HCT116 (cell line): ENCODE results near the gene GFOD1. TPM values are rescaled to one million over a fixed set of nuclear protein-coding genes. Genes with fewer than 3 reads are reported as not detected.

Experiments used
- ATAC-seq: fragments of 200-7000 bp; cut with Tn5 transposase; 2 replicates; pipeline ENCODE4 v1.9.1; 2020; ENCODE audit warnings: mild to moderate bottlenecking, moderate library complexity
- BruUV-seq: library from RNA; stranded (reverse); fragments of 400-500 nt; replicated peaks from 2 replicates; lab custom pipeline; 2021; lab: Mats Ljungman, UMichigan
- CTCF ChIA-PET: fragments of 300-600 bp; sonication (Branson Sonifier 250); formaldehyde crosslinking; loops from one replicate; lab custom pipeline; 2021; ENCODE audit warnings: antibody characterized with exemption; lab: Charles Lee
- POLR2A ChIA-PET: fragments of 300-600, 350-600 bp; sonication (Branson Sonifier 250); formaldehyde crosslinking; loops from one replicate; lab custom pipeline; 2021; ENCODE audit warnings: antibody characterized with exemption; lab: Charles Lee
- RAD21 ChIA-PET, 2 experiments: fragments of 300-600 bp; sonication (Branson Sonifier 250); formaldehyde crosslinking; loops; one replicate each; lab custom pipeline; 2023; ENCODE audit warnings: low total read pairs in 2 of 2; ENCODE audit not compliant: uncharacterized antibody in 2 of 2, unreplicated experiment in 2 of 2, low non-redundant PET in 1 of 2; lab: Charles Lee
- DNase-seq: peaks from one replicate; pipeline ENCODE4 v3.0.0-alpha.2; 2010; ENCODE audit warnings: low read depth, low spot score
- H2AFZ ChIP-seq: fragments of 200-600 bp; shearing (Covaris generic), sonication (generic); 2 replicates; pipeline ENCODE4 v1.6.1; 2017; ENCODE audit warnings: low read depth, mixed run types, mixed read lengths, antibody characterized with exemption, low read length; ENCODE audit not compliant: poor library complexity, severe bottlenecking
- H3K27ac ChIP-seq: 2 replicates; pipeline ENCODE4 v1.5.1; 2012; ENCODE audit warnings: low read depth, low read length
- H3K27me3 ChIP-seq: fragments of 200-600 bp; sonication (generic); 2 replicates; pipeline ENCODE4 v1.6.1; 2016; ENCODE audit warnings: mixed run types, low read length, mixed read lengths; ENCODE audit not compliant: insufficient read depth
- H3K36me3 ChIP-seq, 2 experiments: fragments of 200-500 bp in 1 of 2; fragments of 200-600 bp in 1 of 2; sonication (Bioruptor generic) in 1 of 2; sonication (generic) in 1 of 2; 2 replicates each; pipeline versions ENCODE4 v1.5.1 to v1.6.1; 2014 to 2016; ENCODE audit warnings: low read length in 2 of 2, inconsistent platforms in 1 of 2, mixed read lengths in 1 of 2, mixed run types in 1 of 2; ENCODE audit not compliant: insufficient read depth in 2 of 2, control insufficient read depth in 1 of 2
- H3K4me1 ChIP-seq, 2 experiments: fragments of 200-600 bp in 1 of 2; sonication (generic) in 1 of 2; 2 replicates each; pipeline versions ENCODE4 v1.5.1 to v1.6.1; 2012 to 2017; ENCODE audit warnings: low read length in 2 of 2, inconsistent platforms in 1 of 2, mild to moderate bottlenecking in 1 of 2, mixed read lengths in 1 of 2, mixed run types in 1 of 2, moderate library complexity in 1 of 2; ENCODE audit not compliant: insufficient read depth in 2 of 2, control insufficient read depth in 1 of 2
- H3K4me2 ChIP-seq: fragments of 200-600 bp; sonication (generic); 2 replicates; pipeline ENCODE4 v1.6.1; 2017; ENCODE audit warnings: mixed run types, low read length, mixed read lengths
- H3K4me3 ChIP-seq, 2 experiments: fragments of 200-600 bp in 1 of 2; sonication (generic) in 1 of 2; replicated peaks in 1 of 2; 2 replicates each; pipeline ENCODE4 v1.5.1; 2011 to 2016; ENCODE audit warnings: low read length in 2 of 2, control low read depth in 1 of 2, low read depth in 1 of 2, mild to moderate bottlenecking in 1 of 2, mixed read lengths in 1 of 2, mixed run types in 1 of 2
- H3K79me2 ChIP-seq: fragments of 200-600 bp; sonication (generic); 2 replicates; pipeline ENCODE4 v1.6.1; 2017; ENCODE audit warnings: mild to moderate bottlenecking, mixed run types, low read length, moderate library complexity, mixed read lengths; ENCODE audit not compliant: insufficient read depth
- H3K9ac ChIP-seq: fragments of 200-600 bp; sonication (generic); 2 replicates; pipeline ENCODE4 v1.6.1; 2016; ENCODE audit warnings: low read length, mixed read lengths
- H3K9me2 ChIP-seq: fragments of 200-600 bp; sonication (generic), shearing (Covaris generic); 2 replicates; pipeline ENCODE4 v1.6.1; 2017; ENCODE audit warnings: mixed run types, mild to moderate bottlenecking, moderate library complexity; ENCODE audit not compliant: insufficient read depth
- H3K9me3 ChIP-seq, 2 experiments: fragments of 200-500 bp in 1 of 2; fragments of 200-600 bp in 1 of 2; sonication (Bioruptor generic) in 1 of 2; sonication (generic) in 1 of 2; 2 replicates each; pipeline ENCODE4 v1.6.1; 2014 to 2017; ENCODE audit warnings: low read length in 2 of 2, mixed read lengths in 2 of 2, inconsistent platforms in 1 of 2, low read depth in 1 of 2, mild to moderate bottlenecking in 1 of 2, mixed run types in 1 of 2, moderate library complexity in 1 of 2; ENCODE audit not compliant: control insufficient read depth in 1 of 2, insufficient read depth in 1 of 2
- H4K20me1 ChIP-seq: fragments of 200-600 bp; sonication (generic), shearing (Covaris generic); 2 replicates; pipeline ENCODE4 v1.6.1; 2017; ENCODE audit warnings: mixed run types, mild to moderate bottlenecking, moderate library complexity; ENCODE audit not compliant: insufficient read depth
- CBX3 ChIP-seq: IDR thresholded peaks from 2 replicates; pipeline ENCODE4 v1.6.1; 2012; ENCODE audit warnings: low read depth
- ELF1 ChIP-seq: IDR thresholded peaks from 2 replicates; pipeline ENCODE4 v1.6.1; 2012; ENCODE audit warnings: low read depth, borderline replicate concordance
- JUND ChIP-seq: IDR thresholded peaks from 2 replicates; pipeline ENCODE4 v1.6.1; 2012
- POLR2A ChIP-seq: IDR thresholded peaks from 2 replicates; pipeline ENCODE4 v1.7.0; 2011; ENCODE audit warnings: borderline replicate concordance; ENCODE audit not compliant: insufficient read depth, insufficient read length; ENCODE audit errors: extremely low read depth
- SP1 ChIP-seq: IDR thresholded peaks from 2 replicates; pipeline ENCODE4 v1.6.1; 2012; ENCODE audit warnings: low read depth
- SRF ChIP-seq: IDR thresholded peaks from 2 replicates; pipeline ENCODE4 v1.6.1; 2012; ENCODE audit warnings: low read depth
- TCF7L2 ChIP-seq: IDR thresholded peaks from 2 replicates; pipeline ENCODE4 v1.7.0; 2011; ENCODE audit warnings: borderline replicate concordance, inconsistent platforms; ENCODE audit not compliant: insufficient read depth, insufficient read length; ENCODE audit errors: extremely low read depth
- YY1 ChIP-seq: IDR thresholded peaks from 2 replicates; pipeline ENCODE4 v1.6.1; 2011; ENCODE audit warnings: low read length, low read depth, moderate library complexity, mild to moderate bottlenecking; ENCODE audit not compliant: insufficient replicate concordance; ENCODE audit errors: extremely low read depth
- ZFX ChIP-seq: fragments of 450-650 bp; IDR thresholded peaks from 2 replicates; pipeline ENCODE4 v1.6.1; 2017
- intact Hi-C: fragments of 100-400 bp; cut with micrococcal nuclease; formaldehyde crosslinking; loops from 2 replicates; pipeline ENCODE4 v1.10.0; 2022
- total RNA-seq: library from RNA; stranded (reverse); gene quantifications from one replicate; pipeline ENCODE4 v1.2.1, GENCODE V29; 2021; ENCODE audit not compliant: unreplicated experiment
- TF ChIP-seq, protein P1 (sequence below): IDR thresholded peaks from 2 replicates; pipeline ENCODE4 v1.6.1; 2012; ENCODE audit warnings: low read depth

GFOD1 gene
- total RNA-seq, 1 experiment from 2014 or later, result 3.8 TPM

DNA sequence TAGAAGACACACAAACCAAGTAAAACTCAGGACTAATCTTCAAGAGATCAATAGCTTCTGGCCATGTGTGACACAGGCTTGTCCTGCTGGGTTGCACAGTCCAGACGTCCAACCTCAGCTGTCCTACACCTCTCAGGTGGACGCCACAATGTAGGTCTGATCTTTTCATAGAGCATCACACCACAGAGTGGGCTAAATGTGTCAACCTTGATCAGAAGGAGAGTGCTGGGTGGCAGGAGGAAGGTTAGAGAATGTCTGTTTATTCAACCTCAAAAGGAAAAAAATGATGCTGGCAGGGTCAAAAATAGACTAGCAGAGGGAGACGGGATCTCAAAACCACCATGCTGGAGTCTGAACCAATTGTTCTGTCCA is 41.7 kb downstream of the GFOD1 start:
- H4K20me1 ChIP-seq, result no peaks in the 10 kb centered on the region
- no peaks in the 10 kb centered on the region for H3K79me2 ChIP-seq
- no TSS peak for BruUV-seq
- intact Hi-C loops, result no loop called here
- no peak overlapping the region for H3K4me3 ChIP-seq
- no peaks in the 10 kb centered on the region for H3K9me3 ChIP-seq
- H3K4me1 ChIP-seq, result no peaks in the 10 kb centered on the region
- ChIA-PET CTCF (no interaction called here), POLR2A (no interaction called here), RAD21 (no interaction called here)
- H3K9me2 ChIP-seq, result no peaks in the 10 kb centered on the region
- no peak for ATAC-seq
- H3K27ac ChIP-seq, result no peak overlapping the region
- no peak overlapping the region for H3K9ac ChIP-seq
- DNase-seq, result no peak
- TF ChIP-seq, protein P1, sequence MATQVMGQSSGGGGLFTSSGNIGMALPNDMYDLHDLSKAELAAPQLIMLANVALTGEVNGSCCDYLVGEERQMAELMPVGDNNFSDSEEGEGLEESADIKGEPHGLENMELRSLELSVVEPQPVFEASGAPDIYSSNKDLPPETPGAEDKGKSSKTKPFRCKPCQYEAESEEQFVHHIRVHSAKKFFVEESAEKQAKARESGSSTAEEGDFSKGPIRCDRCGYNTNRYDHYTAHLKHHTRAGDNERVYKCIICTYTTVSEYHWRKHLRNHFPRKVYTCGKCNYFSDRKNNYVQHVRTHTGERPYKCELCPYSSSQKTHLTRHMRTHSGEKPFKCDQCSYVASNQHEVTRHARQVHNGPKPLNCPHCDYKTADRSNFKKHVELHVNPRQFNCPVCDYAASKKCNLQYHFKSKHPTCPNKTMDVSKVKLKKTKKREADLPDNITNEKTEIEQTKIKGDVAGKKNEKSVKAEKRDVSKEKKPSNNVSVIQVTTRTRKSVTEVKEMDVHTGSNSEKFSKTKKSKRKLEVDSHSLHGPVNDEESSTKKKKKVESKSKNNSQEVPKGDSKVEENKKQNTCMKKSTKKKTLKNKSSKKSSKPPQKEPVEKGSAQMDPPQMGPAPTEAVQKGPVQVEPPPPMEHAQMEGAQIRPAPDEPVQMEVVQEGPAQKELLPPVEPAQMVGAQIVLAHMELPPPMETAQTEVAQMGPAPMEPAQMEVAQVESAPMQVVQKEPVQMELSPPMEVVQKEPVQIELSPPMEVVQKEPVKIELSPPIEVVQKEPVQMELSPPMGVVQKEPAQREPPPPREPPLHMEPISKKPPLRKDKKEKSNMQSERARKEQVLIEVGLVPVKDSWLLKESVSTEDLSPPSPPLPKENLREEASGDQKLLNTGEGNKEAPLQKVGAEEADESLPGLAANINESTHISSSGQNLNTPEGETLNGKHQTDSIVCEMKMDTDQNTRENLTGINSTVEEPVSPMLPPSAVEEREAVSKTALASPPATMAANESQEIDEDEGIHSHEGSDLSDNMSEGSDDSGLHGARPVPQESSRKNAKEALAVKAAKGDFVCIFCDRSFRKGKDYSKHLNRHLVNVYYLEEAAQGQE, result no peak
- TF ChIP-seq TCF7L2, result no peak
- TF ChIP-seq ZFX, result no peak
- TF ChIP-seq YY1, result no peak
- TF ChIP-seq JUND, result no peak
- no peak for TF ChIP-seq SP1
- no peak for TF ChIP-seq SRF
- no peak for TF ChIP-seq POLR2A
- no peak for TF ChIP-seq CBX3
- TF ChIP-seq ELF1, result no peak
- H3K36me3 ChIP-seq, result no peaks in the 10 kb centered on the region
- no peaks in the 10 kb centered on the region for H3K27me3 ChIP-seq
- H2AFZ ChIP-seq, result no peak overlapping the region
- H3K4me2 ChIP-seq, result no peak overlapping the region
